ENCODE results near the gene FLRT2.

FLRT2 gene

GRCh38 chr14:85686908-85687307 lies 157.0 kb downstream of the FLRT2 start:
- DNase-seq = no peak

- DNase-seq = no peak
These were observed 157.5 kb downstream of the FLRT2 start for GRCh38 chr14:85687456-85687855.

- DNase-seq = no peak
These were observed 158.1 kb downstream of the FLRT2 start for GRCh38 chr14:85688006-85688405.

GRCh38 chr14:85695300-85695699 lies 165.4 kb downstream of the FLRT2 start:
- no peak for DNase-seq

GRCh38 chr14:85701116-85701515 lies 171.2 kb downstream of the FLRT2 start:
- DNase-seq = no peak

GRCh38 chr14:85701763-85702162 lies 171.8 kb downstream of the FLRT2 start:
- DNase-seq = no peak

GRCh38 chr14:85702191-85702590 lies 172.2 kb downstream of the FLRT2 start:
- no peak for DNase-seq

GRCh38 chr14:85702997-85703396 lies 173.1 kb downstream of the FLRT2 start:
- no peak for DNase-seq

Measured in CD4-positive, alpha-beta T cell treated with Interleukin-4 for 4 hours (primary cell).